Activated CD8-positive, alpha-beta T cell treated with anti-CD3 and anti-CD28 coated beads for 36 hours (primary cell): Measurements from ENCODE around the gene CFAP100. TPM values are rescaled to one million over a fixed set of nuclear protein-coding genes. Genes with fewer than 3 reads are reported as not detected.
A peak's percentile ranks its signal among the peaks of the same experiment; 100 is the strongest.

Source experiments
- ATAC-seq: fragments of 200-7000 bp; cut with Tn5 transposase; one replicate; pipeline ENCODE4 v1.10.0; 2021; ENCODE audit warnings: mild to moderate bottlenecking, moderate library complexity
- CTCF ChIA-PET: fragments of 350-600 bp; sonication (Branson Sonifier 250); formaldehyde crosslinking; loops from one replicate; lab custom pipeline; 2021; ENCODE audit warnings: antibody characterized with exemption; lab: Charles Lee
- POLR2A ChIA-PET: fragments of 350-600 bp; sonication (Branson Sonifier 250); formaldehyde crosslinking; loops from one replicate; lab custom pipeline; 2021; ENCODE audit warnings: antibody characterized with exemption; lab: Charles Lee
- DNase-seq: peaks from one replicate; pipeline ENCODE4 v3.0.0-alpha.2; 2020
- H3K27ac Mint-ChIP-seq: one replicate; pipeline ENCODE4 v1.8.0; 2021; ENCODE audit warnings: mild to moderate bottlenecking, mixed read lengths
- H3K27me3 Mint-ChIP-seq: one replicate; pipeline ENCODE4 v1.8.0; 2021; ENCODE audit warnings: mixed read lengths
- H3K36me3 Mint-ChIP-seq: one replicate; pipeline ENCODE4 v1.8.0; 2021; ENCODE audit warnings: low read depth, mixed read lengths
- H3K4me1 Mint-ChIP-seq: one replicate; pipeline ENCODE4 v1.8.0; 2021; ENCODE audit warnings: low read depth, mixed read lengths
- H3K4me3 Mint-ChIP-seq: one replicate; pipeline ENCODE4 v1.8.0; 2021; ENCODE audit warnings: mild to moderate bottlenecking, moderate library complexity, mixed read lengths
- H3K9me3 Mint-ChIP-seq: one replicate; pipeline ENCODE4 v1.8.0; 2021; ENCODE audit warnings: mixed read lengths
- CTCF ChIP-seq: fragments of 200-600 bp; IDR thresholded peaks from one replicate; pipeline ENCODE4 v1.8.0; 2022; ENCODE audit warnings: antibody characterized with exemption, mild to moderate bottlenecking
- intact Hi-C: fragments of 100-400 bp; cut with micrococcal nuclease; formaldehyde crosslinking; loops from one replicate; pipeline ENCODE4 v1.10.0; 2022
- total RNA-seq, 2 experiments: library from RNA; stranded (reverse); gene quantifications; one replicate each; pipeline ENCODE4 v1.2.3, GENCODE V29; 2021

Gene CFAP100
- total RNA-seq, 2 experiments from 2014 or later = not detected

- intact Hi-C loops = no loop called here
- H3K4me3 Mint-ChIP-seq = no peak overlapping the region
- H3K4me1 Mint-ChIP-seq = no peaks in the 10 kb centered on the region
- ATAC-seq (no peak), DNase-seq (no peak)
- no peaks in the 10 kb centered on the region for H3K27me3 Mint-ChIP-seq
- H3K9me3 Mint-ChIP-seq = peaks cover 15% of the 10 kb centered on the region
- H3K27ac Mint-ChIP-seq = no peak overlapping the region
- no peak for TF ChIP-seq CTCF
- ChIA-PET POLR2A (no interaction called here), CTCF (no interaction called here)
- peaks cover 4% of the 10 kb centered on the region for H3K36me3 Mint-ChIP-seq
Measured at GRCh38 chr3:126424039-126424717, 29.5 kb downstream of the CFAP100 start.

GRCh38 chr3:126424751-126425150 is 30.0 kb downstream of the CFAP100 start:
- POLR2A ChIA-PET = no interaction called here
- DNase-seq (no peak), ATAC-seq (no peak)
- CTCF ChIA-PET = no interaction called here
- intact Hi-C loops = no loop called here
- Mint-ChIP-seq H3K27me3 (no peaks in the 10 kb centered on the region), H3K4me3 (no peak overlapping the region), H3K36me3 (peaks cover 4% of the 10 kb centered on the region), H3K27ac (no peak overlapping the region), H3K4me1 (no peaks in the 10 kb centered on the region), H3K9me3 (peaks cover 15% of the 10 kb centered on the region)
- TF ChIP-seq CTCF = no peak

- ChIA-PET POLR2A (no interaction called here), CTCF (interaction anchor here (1.6 kb wide), 1 partner anchor 44 kb away, joined by 4 read pairs; no protein-coding TSS in a partner anchor)
- Mint-ChIP-seq H3K4me1 (peaks cover 4% of the 10 kb centered on the region), H3K36me3 (peaks cover 5% of the 10 kb centered on the region), H3K27ac (no peak overlapping the region), H3K4me3 (no peak overlapping the region), H3K27me3 (no peaks in the 10 kb centered on the region), H3K9me3 (peaks cover 12% of the 10 kb centered on the region)
- no peak for TF ChIP-seq CTCF
- intact Hi-C loops = no loop called here
- DNase-seq (peak; percentile 26), ATAC-seq (peak; percentile 89)
Measured at GRCh38 chr3:126431103-126431534, 36.4 kb downstream of the CFAP100 start.

- POLR2A ChIA-PET = no interaction called here
- H3K4me3 Mint-ChIP-seq = no peak overlapping the region
- no peaks in the 10 kb centered on the region for H3K27me3 Mint-ChIP-seq
- intact Hi-C loops = no loop called here
- no peak overlapping the region for H3K27ac Mint-ChIP-seq
- CTCF ChIA-PET = no interaction called here
- H3K36me3 Mint-ChIP-seq = peaks cover 11% of the 10 kb centered on the region
- no peak for TF ChIP-seq CTCF
- DNase-seq (no peak), ATAC-seq (no peak)
- peaks cover 4% of the 10 kb centered on the region for H3K4me1 Mint-ChIP-seq
- peaks cover 5% of the 10 kb centered on the region for H3K9me3 Mint-ChIP-seq
Measured at GRCh38 chr3:126432361-126433104, 37.8 kb downstream of the CFAP100 start.

GRCh38 chr3:126433105-126433430 is 38.4 kb downstream of the CFAP100 start:
- no peak overlapping the region for H3K27ac Mint-ChIP-seq
- no peak overlapping the region for H3K4me3 Mint-ChIP-seq
- H3K9me3 Mint-ChIP-seq = peaks cover 3% of the 10 kb centered on the region
- ChIA-PET CTCF (no interaction called here), POLR2A (no interaction called here)
- ATAC-seq (no peak), DNase-seq (no peak)
- peaks cover 14% of the 10 kb centered on the region for H3K36me3 Mint-ChIP-seq
- no peaks in the 10 kb centered on the region for H3K27me3 Mint-ChIP-seq
- H3K4me1 Mint-ChIP-seq = peaks cover 4% of the 10 kb centered on the region
- intact Hi-C loops = no loop called here
- no peak for TF ChIP-seq CTCF
